Duodenal mucosa (tissue), 2 donors: ENCODE data around the gene TNFRSF12A.

Experiments
- H3K27ac ChIP-seq: one replicate; pipeline ENCODE4 v1.7.0; 2013; ENCODE audit warnings: low read depth, low read length
- H3K27me3 ChIP-seq, 2 donors: one replicate each; pipeline ENCODE4 v1.7.0; 2013; ENCODE audit warnings: low read length in 2 of 2, control low read depth in 1 of 2; ENCODE audit not compliant: insufficient read depth in 2 of 2, control insufficient read depth in 1 of 2
- H3K36me3 ChIP-seq, 2 donors: one replicate each; pipeline ENCODE4 v1.7.0; 2013; ENCODE audit warnings: low read length in 2 of 2, control low read depth in 1 of 2; ENCODE audit not compliant: insufficient read depth in 2 of 2, control insufficient read depth in 1 of 2
- H3K4me1 ChIP-seq, 2 donors: one replicate each; pipeline ENCODE4 v1.7.0; 2013; ENCODE audit warnings: low read length in 2 of 2, control low read depth in 1 of 2; ENCODE audit not compliant: insufficient read depth in 2 of 2, control insufficient read depth in 1 of 2
- H3K4me3 ChIP-seq, 2 donors: one replicate each; pipeline ENCODE4 v1.7.0; 2013; ENCODE audit warnings: low read length in 2 of 2, low read depth in 1 of 2
- H3K9ac ChIP-seq, 2 donors: one replicate each; pipeline ENCODE4 v1.7.0; 2013; ENCODE audit warnings: low read length in 2 of 2, low read depth in 1 of 2
- H3K9me3 ChIP-seq, 2 donors: one replicate each; pipeline ENCODE4 v1.7.0; 2013; ENCODE audit warnings: low read length in 2 of 2, control low read depth in 1 of 2; ENCODE audit not compliant: control insufficient read depth in 1 of 2

Gene TNFRSF12A

GRCh38 chr16:3020247-3020603, at the start of gene TNFRSF12A:
Gene TNFRSF12A, plus strand, starts transcription at chr16:3020368. Its CDS starts 30 bp downstream, at chr16:3020398.
- Histone ChIP-seq H3K27me3 (no peaks in the 10 kb centered on the region), H3K4me1 (peaks cover 27 to 33% of the 10 kb centered on the region in 2 donors), H3K36me3 (no peaks in the 10 kb centered on the region), H3K4me3 (peak within 1 kb of the TSS; percentile 80 to 91), H3K9me3 (no peaks in the 10 kb centered on the region), H3K27ac (peak within 1 kb of the TSS; percentile 95), H3K9ac (peak within 1 kb of the TSS; percentile 89 to 96)

DNA sequence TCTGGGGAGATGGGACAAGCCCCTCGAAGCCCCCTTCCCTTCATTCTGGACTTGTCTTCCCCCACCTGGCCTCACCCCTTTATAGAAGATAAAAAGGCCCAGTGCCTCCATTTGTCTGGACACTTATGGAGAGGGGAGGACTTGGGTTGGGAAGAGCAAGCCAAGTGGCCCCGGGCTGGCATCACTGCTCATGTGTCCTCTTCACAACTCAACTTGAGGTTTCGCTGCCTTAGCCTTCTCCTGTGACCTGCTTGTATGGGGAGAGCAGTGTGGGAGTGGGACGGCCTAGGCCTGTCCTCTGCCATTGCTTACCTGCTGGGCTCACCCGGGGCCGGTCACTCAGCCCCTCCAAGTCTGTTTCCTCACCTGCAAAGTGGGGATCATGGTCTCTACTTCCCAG, 49.6 kb upstream of the TNFRSF12A start:
- H3K4me3 ChIP-seq, result peak overlapping the region; percentile 79 to 83
- peaks cover 13 to 26% of the 10 kb centered on the region in 2 donors for H3K4me1 ChIP-seq
- H3K9ac ChIP-seq, result peak overlapping the region; percentile 43 to 66
- no peaks in the 10 kb centered on the region for H3K9me3 ChIP-seq
- peaks cover 20 to 24% of the 10 kb centered on the region in 2 donors for H3K27me3 ChIP-seq
- H3K27ac ChIP-seq, result no peak overlapping the region
- H3K36me3 ChIP-seq, result peaks cover 0 to 3% of the 10 kb centered on the region in 2 donors

DNA sequence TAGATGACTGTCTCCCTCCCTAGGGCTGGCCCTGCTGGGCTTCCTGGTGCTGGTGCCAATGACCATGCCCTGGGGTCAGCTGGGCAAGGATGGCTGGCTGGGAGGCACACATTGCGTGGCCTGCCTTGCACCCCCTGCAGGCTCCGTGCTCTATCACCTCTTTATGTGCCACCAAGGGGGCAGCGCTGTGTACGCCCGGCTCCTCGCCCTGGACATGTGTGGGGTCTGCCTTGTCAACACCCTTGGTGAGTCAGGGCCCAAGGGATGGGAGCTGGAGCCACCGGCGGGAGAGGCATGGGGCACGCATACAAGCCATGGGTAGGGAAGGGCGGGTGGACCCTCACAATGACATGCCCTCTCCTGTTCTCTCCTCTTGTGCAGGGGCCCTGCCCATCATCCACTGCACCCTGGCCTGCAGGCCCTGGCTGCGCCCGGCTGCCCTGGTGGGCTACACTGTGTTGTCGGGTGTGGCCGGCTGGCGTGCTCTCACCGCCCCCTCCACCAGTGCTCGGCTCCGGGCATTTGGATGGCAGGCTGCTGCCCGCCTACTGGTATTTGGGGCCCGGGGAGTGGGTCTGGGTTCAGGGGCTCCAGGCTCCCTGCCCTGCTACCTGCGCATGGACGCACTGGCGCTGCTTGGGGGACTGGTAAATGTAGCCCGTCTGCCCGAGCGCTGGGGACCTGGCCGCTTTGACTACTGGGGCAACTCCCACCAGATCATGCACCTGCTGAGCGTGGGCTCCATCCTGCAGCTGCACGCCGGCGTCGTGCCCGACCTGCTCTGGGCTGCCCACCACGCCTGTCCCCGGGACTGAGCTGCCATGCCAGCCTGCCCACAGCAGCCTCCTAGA, 48.8 kb upstream of the TNFRSF12A start:
- no peaks in the 10 kb centered on the region for H3K9me3 ChIP-seq
- no peak overlapping the region for H3K9ac ChIP-seq
- H3K36me3 ChIP-seq, result peaks cover 2 to 3% of the 10 kb centered on the region in 2 donors
- H3K27ac ChIP-seq, result no peak overlapping the region
- H3K4me1 ChIP-seq, result peaks cover 13 to 19% of the 10 kb centered on the region in 2 donors
- H3K4me3 ChIP-seq, result no peak overlapping the region
- peaks cover 12 to 17% of the 10 kb centered on the region in 2 donors for H3K27me3 ChIP-seq

GRCh38 chr16:2971985-2972784, 48.0 kb upstream of the TNFRSF12A start:
- H3K4me3 ChIP-seq, result no peak overlapping the region
- H3K9ac ChIP-seq, result no peak overlapping the region

DNA sequence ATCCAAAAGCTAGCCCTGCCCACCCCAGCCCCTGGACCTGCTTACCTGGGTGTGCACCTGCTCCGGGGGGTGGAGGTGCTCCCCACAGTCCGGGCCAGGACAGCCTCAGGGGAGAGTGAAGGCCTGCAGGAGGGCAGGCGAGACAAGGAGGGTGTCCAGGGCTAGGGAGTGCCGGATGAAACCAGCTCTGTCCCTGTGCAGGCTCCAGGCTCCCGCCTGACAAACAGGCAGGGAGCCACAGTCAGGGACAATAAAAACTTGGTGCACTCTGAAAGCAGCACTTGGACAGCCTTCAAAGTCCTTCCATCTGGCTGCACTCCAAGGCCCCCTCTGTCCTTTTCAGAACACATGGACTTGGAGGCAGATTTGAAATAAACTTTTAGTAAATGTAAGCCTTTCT, 47.1 kb upstream of the TNFRSF12A start:
- Histone ChIP-seq H3K27ac (no peak overlapping the region), H3K4me3 (no peak overlapping the region), H3K9me3 (no peaks in the 10 kb centered on the region), H3K4me1 (peaks cover 12 to 16% of the 10 kb centered on the region in 2 donors), H3K36me3 (peaks cover 2 to 3% of the 10 kb centered on the region in 2 donors), H3K27me3 (peaks cover 3 to 4% of the 10 kb centered on the region in 2 donors), H3K9ac (no peak overlapping the region)

More at GRCh38 chr16:2971985-2972784, 48.0 kb upstream of the TNFRSF12A start:
- H3K36me3 ChIP-seq, result peaks cover 2 to 3% of the 10 kb centered on the region in 2 donors
- no peak overlapping the region for H3K27ac ChIP-seq
- peaks cover 11 to 13% of the 10 kb centered on the region in 2 donors for H3K27me3 ChIP-seq
- peaks cover 13 to 19% of the 10 kb centered on the region in 2 donors for H3K4me1 ChIP-seq
- no peaks in the 10 kb centered on the region for H3K9me3 ChIP-seq

GRCh38 chr16:2973605-2974318, 46.4 kb upstream of the TNFRSF12A start:
- Histone ChIP-seq H3K9me3 (no peaks in the 10 kb centered on the region), H3K27me3 (no peaks in the 10 kb centered on the region), H3K9ac (no peak overlapping the region), H3K4me1 (peaks cover 6 to 10% of the 10 kb centered on the region in 2 donors), H3K27ac (no peak overlapping the region), H3K36me3 (peaks cover 2 to 3% of the 10 kb centered on the region in 2 donors), H3K4me3 (no peak overlapping the region)

GRCh38 chr16:2974319-2975056, 45.7 kb upstream of the TNFRSF12A start:
- peaks cover 4 to 7% of the 10 kb centered on the region in 2 donors for H3K4me1 ChIP-seq
- H3K9ac ChIP-seq, result no peak overlapping the region
- H3K27ac ChIP-seq, result no peak overlapping the region
- peaks cover 2 to 3% of the 10 kb centered on the region in 2 donors for H3K36me3 ChIP-seq
- no peaks in the 10 kb centered on the region for H3K27me3 ChIP-seq
- H3K9me3 ChIP-seq, result no peaks in the 10 kb centered on the region
- no peak overlapping the region for H3K4me3 ChIP-seq

DNA sequence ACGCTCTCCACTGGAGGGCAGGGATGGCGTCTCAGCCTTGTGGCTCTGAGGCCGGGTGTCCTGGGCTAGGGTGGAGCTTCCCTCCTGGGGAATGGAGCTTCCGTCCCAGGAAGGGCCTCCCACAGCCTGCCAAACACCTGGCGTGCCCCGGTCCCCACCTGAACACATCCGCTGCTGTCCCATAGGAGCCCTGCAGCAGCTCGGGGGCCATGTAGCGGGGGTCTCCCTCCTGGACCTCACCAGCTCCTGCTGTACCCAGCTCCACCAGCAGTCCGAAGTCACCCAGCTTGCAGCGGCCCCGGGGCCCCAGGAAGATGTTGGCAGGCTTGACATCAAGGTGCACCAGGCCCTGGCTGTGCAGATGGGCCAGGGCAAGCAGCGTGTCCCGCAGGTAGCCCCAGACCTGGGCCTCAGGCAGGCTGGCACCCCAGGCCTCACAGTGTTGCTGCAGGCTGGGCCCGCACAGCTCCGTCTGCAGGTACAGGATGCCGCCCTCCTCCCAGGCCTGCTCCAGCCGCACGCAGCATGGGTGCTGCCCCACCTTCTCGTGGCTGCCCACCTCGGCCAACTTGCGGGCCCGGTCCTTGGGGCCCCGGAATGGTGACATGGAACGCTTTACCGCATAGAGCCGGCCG, 44.9 kb upstream of the TNFRSF12A start:
- Histone ChIP-seq H3K4me3 (no peak overlapping the region), H3K9ac (no peak overlapping the region), H3K27ac (no peak overlapping the region), H3K9me3 (no peaks in the 10 kb centered on the region), H3K36me3 (peaks cover 2 to 3% of the 10 kb centered on the region in 2 donors), H3K27me3 (no peaks in the 10 kb centered on the region), H3K4me1 (peaks cover 2 to 7% of the 10 kb centered on the region in 2 donors)

DNA sequence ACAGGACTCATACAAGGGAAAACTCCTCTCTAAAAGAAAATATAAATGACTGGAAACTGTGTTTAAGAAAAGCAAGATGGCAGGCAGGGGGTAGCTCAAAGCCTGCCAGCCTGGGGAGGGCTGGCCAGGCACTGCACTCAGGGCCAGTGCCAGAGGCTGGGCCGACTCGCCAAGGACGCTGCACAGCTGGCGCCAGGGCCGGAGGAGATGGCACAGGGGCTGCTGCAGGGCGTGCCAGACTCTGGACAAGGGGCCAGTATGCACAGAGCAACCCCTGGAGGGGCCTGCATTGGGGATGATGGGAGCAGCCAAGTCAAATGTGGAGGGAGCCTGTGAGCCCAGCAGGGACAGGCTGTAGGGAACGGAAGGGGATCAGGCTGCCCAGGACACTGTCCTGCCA, 44.0 kb upstream of the TNFRSF12A start:
- no peak overlapping the region for H3K27ac ChIP-seq
- no peaks in the 10 kb centered on the region for H3K27me3 ChIP-seq
- H3K4me1 ChIP-seq, result peaks cover 4 to 6% of the 10 kb centered on the region in 2 donors
- no peak overlapping the region for H3K9ac ChIP-seq
- H3K36me3 ChIP-seq, result peaks cover 2 to 3% of the 10 kb centered on the region in 2 donors
- H3K9me3 ChIP-seq, result no peaks in the 10 kb centered on the region
- no peak overlapping the region for H3K4me3 ChIP-seq
